AG10803 (cell line): ENCODE results near the gene MAP4.

Experiments used
- DNase-seq: peaks from one replicate; pipeline ENCODE4 v3.0.0; 2010; ENCODE audit warnings: low read depth
- H3K4me3 ChIP-seq: 2 replicates; pipeline ENCODE4 v1.5.1; 2011; ENCODE audit warnings: mild to moderate bottlenecking, low read length, control low read depth
- CTCF ChIP-seq: conservative IDR thresholded peaks from 2 replicates; pipeline ENCODE4 v1.5.1; 2011; ENCODE audit warnings: mild to moderate bottlenecking, low read length, control low read depth, inconsistent platforms

Gene MAP4

GRCh38 chr3:47910233-47910632, 106.0 kb downstream of the MAP4 start:
- H3K4me3 ChIP-seq = no peak overlapping the region
- no peak for DNase-seq
- TF ChIP-seq CTCF = no peak

- TF ChIP-seq CTCF = no peak
- DNase-seq = no peak
Measured at GRCh38 chr3:47909607-47910006, 106.6 kb downstream of the MAP4 start.

GRCh38 chr3:47908744-47909143, 107.5 kb downstream of the MAP4 start:
- no peak for DNase-seq
- H3K4me3 ChIP-seq = no peak overlapping the region
- no peak for TF ChIP-seq CTCF

More at GRCh38 chr3:47909607-47910006, 106.6 kb downstream of the MAP4 start:
- H3K4me3 ChIP-seq = no peak overlapping the region

GRCh38 chr3:47907784-47908183, 108.4 kb downstream of the MAP4 start:
- TF ChIP-seq CTCF = no peak
- H3K4me3 ChIP-seq = no peak overlapping the region
- no peak for DNase-seq

- H3K4me3 ChIP-seq = no peak overlapping the region
- DNase-seq = no peak
- TF ChIP-seq CTCF = no peak
Measured at GRCh38 chr3:47902746-47903145, 113.5 kb downstream of the MAP4 start.

- DNase-seq = no peak
- no peak overlapping the region for H3K4me3 ChIP-seq
- no peak for TF ChIP-seq CTCF
Measured at GRCh38 chr3:47901280-47901833, 114.9 kb downstream of the MAP4 start.

- no peak overlapping the region for H3K4me3 ChIP-seq
- DNase-seq = no peak
- no peak for TF ChIP-seq CTCF
Measured at GRCh38 chr3:47899495-47900108, 116.6 kb downstream of the MAP4 start.
